Measurements from ENCODE around the gene SLC49A4.

SLC49A4 gene

GRCh38 chr3:122908251-122908650 is 113.4 kb downstream of the SLC49A4 start:
- ChIA-PET CTCF (no interaction called here), POLR2A (no interaction called here)
- TF ChIP-seq SP1 (IDR thresholded peaks at IDR 0.05) (no peak), BHLHE40 (IDR thresholded peaks at IDR 0.05; ENCODE audit: borderline replicate concordance) (no peak), SUZ12 (IDR thresholded peaks at IDR 0.05) (no peak), TARDBP (IDR thresholded peaks at IDR 0.05) (no peak)
- DNase-seq (ENCODE audit: extremely low spot score) = no peak

- no peak for DNase-seq (ENCODE audit: extremely low spot score)
- POLR2A ChIA-PET = no interaction called here
- CTCF ChIA-PET = no interaction called here
- TF ChIP-seq BHLHE40 (IDR thresholded peaks at IDR 0.05; ENCODE audit: borderline replicate concordance) (no peak), SP1 (IDR thresholded peaks at IDR 0.05) (no peak), FOXM1 (IDR thresholded peaks at IDR 0.05; ENCODE audit: borderline replicate concordance) (no peak), L3MBTL2 (conservative IDR thresholded peaks at IDR 0.05) (no peak), ZNF384 (IDR thresholded peaks at IDR 0.05) (no peak)
These were observed 117.0 kb downstream of the SLC49A4 start for GRCh38 chr3:122911901-122912300.

- DNase-seq (ENCODE audit: extremely low spot score) = no peak
- no peak for TF ChIP-seq CTBP1 (IDR thresholded peaks at IDR 0.05; ENCODE audit: borderline replicate concordance)
- no peak for TF ChIP-seq SP1 (IDR thresholded peaks at IDR 0.05)
- no peak for TF ChIP-seq TARDBP (IDR thresholded peaks at IDR 0.05)
- TF ChIP-seq FOXA1 (IDR thresholded peaks at IDR 0.05) = no peak
- TF ChIP-seq FOXK2 (IDR thresholded peaks at IDR 0.05) = no peak
- TF ChIP-seq FOXM1 (IDR thresholded peaks at IDR 0.05; ENCODE audit: borderline replicate concordance) = no peak
- TF ChIP-seq LEF1 (IDR thresholded peaks at IDR 0.05; ENCODE audit: borderline replicate concordance) = no peak
These were observed 118.1 kb downstream of the SLC49A4 start for GRCh38 chr3:122912772-122913538.

GRCh38 chr3:122913539-122914100 is 118.8 kb downstream of the SLC49A4 start:
- no peak for DNase-seq (ENCODE audit: extremely low spot score)
- ChIA-PET POLR2A (no interaction called here), CTCF (no interaction called here)
- TF ChIP-seq PKNOX1 (IDR thresholded peaks at IDR 0.05) (no peak), SP1 (IDR thresholded peaks at IDR 0.05) (no peak), SUZ12 (IDR thresholded peaks at IDR 0.05) (no peak), FOXA1 (IDR thresholded peaks at IDR 0.05) (no peak), ELF4 (IDR thresholded peaks at IDR 0.05) (no peak), BHLHE40 (IDR thresholded peaks at IDR 0.05; ENCODE audit: borderline replicate concordance) (no peak), NFRKB (IDR thresholded peaks at IDR 0.05) (no peak), TARDBP (IDR thresholded peaks at IDR 0.05) (no peak), LEF1 (IDR thresholded peaks at IDR 0.05; ENCODE audit: borderline replicate concordance) (no peak), L3MBTL2 (conservative IDR thresholded peaks at IDR 0.05) (no peak), ARNT (IDR thresholded peaks at IDR 0.05) (no peak), FOXK2 (IDR thresholded peaks at IDR 0.05) (no peak), CTBP1 (IDR thresholded peaks at IDR 0.05; ENCODE audit: borderline replicate concordance) (no peak), FOXM1 (IDR thresholded peaks at IDR 0.05; ENCODE audit: borderline replicate concordance) (no peak), ZNF384 (IDR thresholded peaks at IDR 0.05) (no peak), HDGF (IDR thresholded peaks at IDR 0.05; ENCODE audit: borderline replicate concordance) (no peak)

More at GRCh38 chr3:122912772-122913538, 118.1 kb downstream of the SLC49A4 start:
- ChIA-PET CTCF (no interaction called here), POLR2A (no interaction called here)

- CTCF ChIA-PET = no interaction called here
- TF ChIP-seq PKNOX1 (IDR thresholded peaks at IDR 0.05) = no peak
- no peak for TF ChIP-seq ZNF384 (IDR thresholded peaks at IDR 0.05)
- TF ChIP-seq SUZ12 (IDR thresholded peaks at IDR 0.05) = no peak
- no peak for TF ChIP-seq BHLHE40 (IDR thresholded peaks at IDR 0.05; ENCODE audit: borderline replicate concordance)
- TF ChIP-seq FOXA1 (IDR thresholded peaks at IDR 0.05) = no peak
- no peak for DNase-seq (ENCODE audit: extremely low spot score)
- POLR2A ChIA-PET = no interaction called here
These were observed 120.6 kb downstream of the SLC49A4 start for GRCh38 chr3:122915300-122916055.

- TF ChIP-seq HDGF (IDR thresholded peaks at IDR 0.05; ENCODE audit: borderline replicate concordance) (no peak), FOXA1 (IDR thresholded peaks at IDR 0.05) (no peak), ELF4 (IDR thresholded peaks at IDR 0.05) (no peak), NFRKB (IDR thresholded peaks at IDR 0.05) (no peak), ARNT (IDR thresholded peaks at IDR 0.05) (no peak), TARDBP (IDR thresholded peaks at IDR 0.05) (no peak), CTBP1 (IDR thresholded peaks at IDR 0.05; ENCODE audit: borderline replicate concordance) (no peak), BHLHE40 (IDR thresholded peaks at IDR 0.05; ENCODE audit: borderline replicate concordance) (no peak)
- CTCF ChIA-PET = no interaction called here
- POLR2A ChIA-PET = no interaction called here
- DNase-seq (ENCODE audit: extremely low spot score) = no peak
These were observed 121.2 kb downstream of the SLC49A4 start for GRCh38 chr3:122916084-122916483.

- TF ChIP-seq SP1 (IDR thresholded peaks at IDR 0.05) (no peak), ZNF384 (IDR thresholded peaks at IDR 0.05) (no peak), FOXM1 (IDR thresholded peaks at IDR 0.05; ENCODE audit: borderline replicate concordance) (no peak), CTBP1 (IDR thresholded peaks at IDR 0.05; ENCODE audit: borderline replicate concordance) (no peak), NFRKB (IDR thresholded peaks at IDR 0.05) (no peak), TARDBP (IDR thresholded peaks at IDR 0.05) (no peak), FOXA1 (IDR thresholded peaks at IDR 0.05) (no peak), SUZ12 (IDR thresholded peaks at IDR 0.05) (no peak), L3MBTL2 (conservative IDR thresholded peaks at IDR 0.05) (no peak), HDGF (IDR thresholded peaks at IDR 0.05; ENCODE audit: borderline replicate concordance) (no peak)
- ChIA-PET CTCF (no interaction called here), POLR2A (no interaction called here)
- DNase-seq (ENCODE audit: extremely low spot score) = no peak
These were observed 121.7 kb downstream of the SLC49A4 start for GRCh38 chr3:122916580-122916979.

All from HEK293T (cell line).